ENCODE measurements around the gene PLEKHH2.
"Not testable (repeated sequence)": the region's sequence is repeated elsewhere in the genome, so short reads cannot be mapped to it uniquely, and the experiment has no call there.

The PLEKHH2 gene

DNA sequence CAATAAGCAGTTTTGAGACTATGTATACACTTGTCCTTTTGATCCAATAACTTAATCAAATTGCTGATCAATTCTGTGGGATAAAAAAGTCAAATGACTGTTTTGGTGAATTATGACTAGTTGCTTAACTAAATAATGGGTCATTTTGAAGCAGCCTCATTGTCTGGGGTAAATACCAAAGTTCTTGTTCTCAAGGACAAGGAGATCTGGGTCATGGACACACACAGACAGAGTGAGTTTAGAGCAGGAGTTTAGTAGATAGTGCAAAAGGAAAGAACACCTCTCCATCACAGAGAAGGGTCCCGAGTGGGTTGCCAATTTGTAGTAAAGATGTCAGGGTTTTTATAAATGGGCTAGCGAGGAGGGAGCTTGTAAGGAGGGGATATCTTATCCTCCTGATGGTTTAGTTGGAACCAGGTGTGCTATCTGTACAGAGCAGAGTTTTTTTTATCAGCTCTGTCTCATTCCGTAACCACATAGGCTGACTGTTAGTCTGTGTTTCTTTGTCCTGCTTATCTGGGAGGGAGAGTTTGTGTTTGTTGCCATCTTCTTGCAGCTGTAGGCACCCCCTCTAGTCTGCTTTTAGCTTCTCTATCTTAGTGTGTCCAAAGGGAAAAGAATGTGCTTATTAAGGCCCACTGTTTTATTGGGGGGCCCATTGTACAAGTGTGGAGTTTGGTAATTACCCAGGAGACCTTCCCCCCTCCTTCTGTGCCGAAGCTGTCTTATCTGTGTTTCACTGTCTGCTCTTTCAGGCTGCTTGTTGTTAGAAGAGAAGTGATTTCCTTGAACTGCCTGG is 87.9 kb downstream of the PLEKHH2 start:
- H3K27ac ChIP-seq: no peak overlapping the region
- TF ChIP-seq ZFX (IDR thresholded peaks at IDR 0.05; ENCODE audit: borderline replicate concordance): no peak
- TF ChIP-seq, protein P1, sequence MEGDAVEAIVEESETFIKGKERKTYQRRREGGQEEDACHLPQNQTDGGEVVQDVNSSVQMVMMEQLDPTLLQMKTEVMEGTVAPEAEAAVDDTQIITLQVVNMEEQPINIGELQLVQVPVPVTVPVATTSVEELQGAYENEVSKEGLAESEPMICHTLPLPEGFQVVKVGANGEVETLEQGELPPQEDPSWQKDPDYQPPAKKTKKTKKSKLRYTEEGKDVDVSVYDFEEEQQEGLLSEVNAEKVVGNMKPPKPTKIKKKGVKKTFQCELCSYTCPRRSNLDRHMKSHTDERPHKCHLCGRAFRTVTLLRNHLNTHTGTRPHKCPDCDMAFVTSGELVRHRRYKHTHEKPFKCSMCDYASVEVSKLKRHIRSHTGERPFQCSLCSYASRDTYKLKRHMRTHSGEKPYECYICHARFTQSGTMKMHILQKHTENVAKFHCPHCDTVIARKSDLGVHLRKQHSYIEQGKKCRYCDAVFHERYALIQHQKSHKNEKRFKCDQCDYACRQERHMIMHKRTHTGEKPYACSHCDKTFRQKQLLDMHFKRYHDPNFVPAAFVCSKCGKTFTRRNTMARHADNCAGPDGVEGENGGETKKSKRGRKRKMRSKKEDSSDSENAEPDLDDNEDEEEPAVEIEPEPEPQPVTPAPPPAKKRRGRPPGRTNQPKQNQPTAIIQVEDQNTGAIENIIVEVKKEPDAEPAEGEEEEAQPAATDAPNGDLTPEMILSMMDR (IDR thresholded peaks at IDR 0.05): no peak

GRCh38 chr2:43725711-43726246 is 88.7 kb downstream of the PLEKHH2 start:
- TF ChIP-seq ZFX (IDR thresholded peaks at IDR 0.05; ENCODE audit: borderline replicate concordance): no peak
- TF ChIP-seq, protein P1 (IDR thresholded peaks at IDR 0.05): no peak
- H3K27ac ChIP-seq: no peak overlapping the region

- H3K27ac ChIP-seq: not testable (repeated sequence)
Measured at GRCh38 chr2:43726961-43727633, 90.0 kb downstream of the PLEKHH2 start.

GRCh38 chr2:43727634-43728014 is 90.6 kb downstream of the PLEKHH2 start:
- TF ChIP-seq, protein P1 (IDR thresholded peaks at IDR 0.05): no peak
- no peak for TF ChIP-seq ZFX (IDR thresholded peaks at IDR 0.05; ENCODE audit: borderline replicate concordance)
- no peak overlapping the region for H3K27ac ChIP-seq

DNA sequence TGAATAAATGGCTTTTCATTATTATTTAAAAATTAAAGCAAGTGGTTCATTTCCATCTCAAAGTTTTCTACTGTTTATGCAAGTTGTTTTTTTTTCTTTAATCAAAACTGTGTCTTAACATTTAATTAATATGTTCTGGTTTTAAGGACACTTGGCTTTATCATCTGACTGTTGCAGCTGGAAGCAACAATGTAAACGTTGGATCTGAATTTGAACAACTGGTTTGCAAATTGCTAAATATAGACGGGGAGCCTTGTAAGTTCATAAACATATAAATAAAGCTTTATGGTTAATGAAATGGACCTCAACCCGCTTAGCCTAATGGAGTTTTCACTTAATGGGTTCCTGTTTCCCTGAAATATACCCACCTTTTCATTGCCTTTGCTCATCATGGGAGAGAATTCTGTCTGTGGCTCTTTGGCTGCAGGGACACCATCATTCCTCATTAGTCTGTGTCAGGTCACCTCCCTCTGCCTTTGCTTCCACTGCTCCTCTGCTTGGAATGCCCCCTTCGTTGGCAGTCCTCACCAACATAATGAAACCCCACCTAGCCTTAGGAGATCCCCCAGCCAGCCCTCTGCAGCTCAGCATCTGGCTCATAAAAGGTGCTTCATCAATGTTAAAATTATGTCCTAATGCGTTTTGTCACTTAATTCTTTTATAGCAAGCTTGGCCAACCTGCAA is 92.6 kb downstream of the PLEKHH2 start:
- H3K27ac ChIP-seq: no peak overlapping the region
- no peak for TF ChIP-seq ZFX (IDR thresholded peaks at IDR 0.05; ENCODE audit: borderline replicate concordance)
- TF ChIP-seq, protein P1 (IDR thresholded peaks at IDR 0.05): no peak

DNA sequence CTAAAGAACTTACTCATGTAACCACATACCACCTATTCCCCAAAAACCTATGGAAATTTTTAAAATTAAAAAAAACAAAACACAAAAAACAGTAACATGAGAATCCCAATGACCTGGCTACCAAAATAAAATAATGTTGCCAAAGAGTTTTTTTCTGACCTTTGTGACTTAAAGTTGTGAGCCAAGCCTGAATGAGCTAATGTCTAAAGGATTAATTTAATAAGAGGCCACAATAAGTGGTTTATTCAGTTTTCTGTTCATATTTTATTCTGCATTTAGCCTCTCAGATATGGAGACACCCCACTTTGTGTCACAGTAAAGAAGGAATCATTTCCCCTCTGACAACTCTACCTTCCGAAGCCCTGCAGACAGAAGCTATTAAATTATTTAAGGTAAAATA is 94.2 kb downstream of the PLEKHH2 start:
- no peak overlapping the region for H3K27ac ChIP-seq
- TF ChIP-seq ZFX (IDR thresholded peaks at IDR 0.05; ENCODE audit: borderline replicate concordance): no peak
- TF ChIP-seq, protein P1 (IDR thresholded peaks at IDR 0.05): no peak

DNA sequence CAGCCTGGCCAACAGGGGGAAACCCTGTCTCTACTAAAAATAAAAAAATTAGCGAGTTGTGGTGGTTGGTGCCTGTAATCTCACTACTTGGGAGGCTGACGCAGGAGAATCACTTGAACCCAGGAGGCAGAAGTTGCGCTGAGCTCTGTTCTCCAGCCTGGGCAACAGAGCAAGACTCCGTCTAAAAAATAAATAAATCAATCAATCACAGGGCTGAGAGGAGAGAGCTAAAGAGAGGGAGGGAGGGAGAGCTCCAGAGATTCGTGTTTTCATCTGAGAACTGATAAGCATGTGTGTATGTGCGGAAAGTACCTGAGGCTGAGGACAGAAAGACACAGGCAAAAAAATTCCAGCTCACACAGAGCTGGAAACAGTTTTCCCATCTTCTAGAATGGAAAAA is 99.6 kb downstream of the PLEKHH2 start:
- no peak overlapping the region for H3K27ac ChIP-seq
- TF ChIP-seq, protein P1 (IDR thresholded peaks at IDR 0.05): no peak
- no peak for TF ChIP-seq ZFX (IDR thresholded peaks at IDR 0.05; ENCODE audit: borderline replicate concordance)
